ENCODE results near the gene PRKAA1. TPM values are rescaled to one million over a fixed set of nuclear protein-coding genes. Genes with fewer than 3 reads are reported as not detected.

Gene PRKAA1
- total and polyA plus RNA-seq, 8 donors = 17.5 to 42.9 (median 30.6) TPM

GRCh38 chr5:40784027-40784653 lies 14.0 kb downstream of the PRKAA1 start:
- FAIRE-seq (peak; percentile 87), ATAC-seq (peak; percentile 70 to 91 (median 87)), DNase-seq (no peak)
- H3K4me1 ChIP-seq = peaks cover 7 to 37% (median 20%) of the 10 kb centered on the region in 3 donors
- TF ChIP-seq CTCF (IDR thresholded peaks at IDR 0.05) = no peak
- WGBS, 2 donors = 38% methylated on average over 1 of the region's 1 CpG
- no peaks in the 10 kb centered on the region for H3K36me3 ChIP-seq
- H3K27ac ChIP-seq = peak overlapping the region in 1 of 4 donors; percentile 11
- no peaks in the 10 kb centered on the region for H3K9me3 ChIP-seq
- H3K27me3 ChIP-seq = no peaks in the 10 kb centered on the region
- intact Hi-C loops (cut with DNase I) = no loop called here
- H3K4me3 ChIP-seq = no peak overlapping the region

GRCh38 chr5:40781843-40782409 lies 16.2 kb downstream of the PRKAA1 start:
- Histone ChIP-seq H3K27me3 (no peaks in the 10 kb centered on the region), H3K9me3 (no peaks in the 10 kb centered on the region), H3K36me3 (no peaks in the 10 kb centered on the region), H3K27ac (no peak overlapping the region), H3K4me1 (peaks cover 6 to 31% (median 20%) of the 10 kb centered on the region in 3 donors), H3K4me3 (no peak overlapping the region)
- peak in 2 of 4 donors; percentile 48 to 63 for ATAC-seq
- intact Hi-C loops (cut with DNase I) = no loop called here
- FAIRE-seq = no peak
- TF ChIP-seq CTCF (IDR thresholded peaks at IDR 0.05) = no peak
- no peak for DNase-seq

GRCh38 chr5:40780858-40781257 lies 17.3 kb downstream of the PRKAA1 start:
- no peak for FAIRE-seq
- H3K4me3 ChIP-seq = no peak overlapping the region
- intact Hi-C loops (cut with DNase I) = no loop called here
- no peak for ATAC-seq
- no peaks in the 10 kb centered on the region for H3K27me3 ChIP-seq
- no peaks in the 10 kb centered on the region for H3K36me3 ChIP-seq
- WGBS, 2 donors = 93 to 96% methylated on average over 3 of the region's 3 CpGs
- no peak for TF ChIP-seq CTCF (IDR thresholded peaks at IDR 0.05)
- H3K27ac ChIP-seq = no peak overlapping the region
- H3K4me1 ChIP-seq = peaks cover 6 to 41% (median 20%) of the 10 kb centered on the region in 3 donors
- no peak for DNase-seq
- no peaks in the 10 kb centered on the region for H3K9me3 ChIP-seq

- Histone ChIP-seq H3K36me3 (no peaks in the 10 kb centered on the region), H3K27ac (no peak overlapping the region), H3K27me3 (no peaks in the 10 kb centered on the region), H3K4me3 (no peak overlapping the region), H3K4me1 (peaks cover 6 to 45% (median 20%) of the 10 kb centered on the region in 3 donors), H3K9me3 (no peaks in the 10 kb centered on the region)
- FAIRE-seq = no peak
- WGBS, 2 donors = 83 to 85% methylated on average over 5 of the region's 5 CpGs
- no peak for TF ChIP-seq CTCF (IDR thresholded peaks at IDR 0.05)
- DNase-seq = no peak
- ATAC-seq = no peak
- intact Hi-C loops (cut with DNase I) = no loop called here
Observed at GRCh38 chr5:40780199-40780598, 18.0 kb downstream of the PRKAA1 start.

- Histone ChIP-seq H3K36me3 (no peaks in the 10 kb centered on the region), H3K9me3 (no peaks in the 10 kb centered on the region), H3K4me3 (no peak overlapping the region), H3K27me3 (no peaks in the 10 kb centered on the region), H3K4me1 (peaks cover 5 to 44% (median 17%) of the 10 kb centered on the region in 3 donors), H3K27ac (no peak overlapping the region)
- no peak for TF ChIP-seq CTCF (IDR thresholded peaks at IDR 0.05)
- intact Hi-C loops (cut with DNase I) = no loop called here
- ATAC-seq (no peak), DNase-seq (no peak), FAIRE-seq (no peak)
- 87 to 91% methylated on average over 6 of the region's 6 CpGs for WGBS, 2 donors
Observed at GRCh38 chr5:40779561-40779960, 18.6 kb downstream of the PRKAA1 start.
